GM18508 (cell line): ENCODE data around the gene CERS5.
"Not testable (repeated sequence)": the region's sequence is repeated elsewhere in the genome, so short reads cannot be mapped to it uniquely, and the experiment has no call there.

Source experiments
- ATAC-seq: cut with Tn5 transposase; IDR thresholded peaks from one replicate; pipeline ENCODE4 v1.9.1; 2021; ENCODE audit warnings: moderate number of reproducible peaks; ENCODE audit not compliant: insufficient read depth, unreplicated experiment

CERS5 gene

GRCh38 chr12:50187084-50187900, 20.1 kb upstream of the CERS5 start:
- no peak for ATAC-seq

DNA sequence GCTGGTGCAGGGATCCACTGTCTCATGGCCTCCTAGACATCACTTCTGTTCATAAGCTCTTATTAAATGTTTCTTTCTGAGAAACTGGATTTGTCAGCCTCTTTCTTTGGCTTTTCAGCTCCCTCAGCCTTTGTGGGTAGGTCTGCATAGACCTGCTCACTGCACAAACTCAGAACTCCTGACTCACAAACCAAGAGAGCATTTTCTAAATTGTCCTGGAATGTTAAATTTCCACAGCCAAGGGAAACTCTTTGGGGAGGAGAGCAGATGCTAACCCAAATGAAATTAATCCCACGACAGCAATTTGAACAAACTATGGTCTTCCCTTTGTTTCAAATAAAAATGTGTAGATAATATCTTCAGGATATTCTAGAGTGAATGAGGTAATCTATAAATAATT, 19.5 kb upstream of the CERS5 start:
- ATAC-seq, result no peak

DNA sequence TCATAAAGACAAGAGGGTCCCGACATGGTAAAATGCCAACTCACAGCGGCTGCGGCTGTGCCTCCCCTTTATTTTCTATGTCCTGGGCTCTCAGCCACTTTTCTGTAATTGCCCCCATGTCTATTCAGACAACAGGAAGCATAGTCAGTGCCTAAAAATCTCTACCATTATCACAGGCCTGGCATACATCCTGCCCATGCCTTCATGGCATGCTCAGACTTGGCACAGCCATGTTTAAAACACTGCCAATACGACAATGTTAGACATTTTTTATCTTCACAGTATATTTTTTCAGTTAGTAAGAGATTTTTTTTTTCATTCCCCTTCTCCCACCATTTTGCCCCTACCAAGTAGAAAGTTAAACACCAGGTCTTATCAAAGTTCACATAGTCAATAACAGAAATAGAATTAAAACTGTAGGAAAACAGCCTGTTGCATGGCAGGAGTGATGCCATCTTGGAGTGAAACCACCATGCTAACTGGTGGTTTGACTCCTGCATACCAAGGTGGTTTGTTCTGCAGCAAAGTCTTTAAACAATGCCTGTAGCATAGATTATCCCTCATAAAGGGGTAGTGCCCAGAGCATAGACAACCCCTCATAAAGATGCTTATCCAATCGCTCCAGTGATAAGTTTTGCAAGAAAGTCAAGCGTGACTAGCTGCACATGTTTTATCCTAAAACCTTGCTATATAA, 18.9 kb upstream of the CERS5 start:
- ATAC-seq, result no peak

DNA sequence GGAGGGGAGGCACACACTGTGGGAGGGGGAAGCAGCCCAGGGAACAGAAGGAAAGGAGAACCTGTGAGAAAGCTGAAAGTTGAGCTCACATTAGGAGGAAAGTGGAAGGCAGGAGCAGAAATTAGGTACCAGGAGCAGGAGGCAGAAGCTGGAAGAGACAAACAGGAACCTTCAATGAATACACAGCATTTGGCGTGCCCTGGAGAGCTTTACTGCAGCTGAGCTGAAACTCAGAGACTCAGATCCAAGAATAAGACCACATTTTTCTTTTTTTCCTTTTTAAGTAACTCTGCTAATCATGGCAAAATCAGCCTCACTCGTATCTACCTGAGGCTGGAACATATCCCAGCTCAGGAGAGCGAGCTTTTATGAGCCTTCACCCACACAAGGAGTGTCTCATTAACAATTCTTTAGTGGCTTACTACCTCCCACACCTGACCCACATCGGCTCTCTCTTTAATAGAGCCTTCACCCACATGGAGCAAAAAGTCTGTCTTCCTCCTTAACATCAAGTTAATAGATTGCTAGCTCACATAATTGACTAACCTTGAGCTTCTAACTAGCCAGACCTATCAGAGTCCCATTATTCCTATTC, 18.2 kb upstream of the CERS5 start:
- no peak for ATAC-seq

DNA sequence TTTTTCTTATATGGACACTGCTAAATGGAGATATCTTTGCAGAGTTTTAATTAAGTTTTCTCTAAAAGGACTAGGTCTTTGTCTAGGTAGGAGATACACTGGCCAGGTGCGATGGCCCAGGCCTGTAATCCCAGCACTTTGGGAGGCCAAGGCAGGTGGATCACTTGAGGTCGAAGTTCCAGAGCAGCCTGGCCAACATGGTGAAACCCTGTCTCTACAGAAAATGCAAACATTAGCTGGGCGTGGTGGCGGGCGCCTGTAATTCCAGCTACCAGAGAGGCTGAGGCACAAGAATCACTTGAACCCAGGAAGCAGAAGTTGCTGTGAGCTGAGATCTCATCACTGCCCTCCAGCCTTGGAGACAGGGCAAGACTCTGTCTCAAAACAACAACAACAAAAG, 17.1 kb upstream of the CERS5 start:
- ATAC-seq, result no peak

- ATAC-seq, result no peak
Observed at GRCh38 chr12:50182461-50182860, 15.3 kb upstream of the CERS5 start.

DNA sequence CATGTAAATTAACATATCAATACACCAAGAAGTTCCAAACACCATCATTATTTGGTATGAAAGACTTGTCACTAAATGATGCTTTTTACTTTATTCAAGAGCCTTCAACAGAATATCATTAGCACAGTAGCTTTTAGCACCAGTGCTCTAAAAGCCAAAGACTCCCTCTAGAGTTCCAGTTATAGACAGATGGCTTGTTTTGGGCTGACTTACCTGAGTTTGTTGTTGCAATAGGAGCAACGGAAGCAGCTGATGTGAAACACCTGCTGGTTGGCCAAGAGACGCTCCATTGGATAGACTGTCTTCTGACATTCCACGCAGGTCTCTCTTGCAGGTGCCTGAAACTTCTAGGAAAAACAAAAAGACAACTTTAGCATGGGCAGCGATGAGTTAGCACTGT, 14.5 kb upstream of the CERS5 start:
- no peak for ATAC-seq

GRCh38 chr12:50175716-50176026, 8.5 kb upstream of the CERS5 start:
- ATAC-seq, result no peak

- no peak for ATAC-seq
Observed at GRCh38 chr12:50174971-50175715, 8.0 kb upstream of the CERS5 start.

DNA sequence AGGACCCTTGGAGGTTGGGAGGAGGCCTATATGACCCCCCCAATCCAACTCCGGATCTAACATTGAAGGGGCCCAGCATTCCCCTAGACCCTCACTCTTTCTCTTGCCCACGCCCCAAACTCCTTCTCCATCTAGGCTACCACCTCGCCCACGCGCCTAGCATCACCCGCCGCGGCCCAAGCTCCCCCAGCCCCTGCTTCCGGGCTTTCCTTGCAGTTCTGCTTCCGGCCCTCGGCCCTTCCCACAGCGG, 445 bp downstream of the CERS5 start:
- ATAC-seq, result peak; percentile 23

DNA sequence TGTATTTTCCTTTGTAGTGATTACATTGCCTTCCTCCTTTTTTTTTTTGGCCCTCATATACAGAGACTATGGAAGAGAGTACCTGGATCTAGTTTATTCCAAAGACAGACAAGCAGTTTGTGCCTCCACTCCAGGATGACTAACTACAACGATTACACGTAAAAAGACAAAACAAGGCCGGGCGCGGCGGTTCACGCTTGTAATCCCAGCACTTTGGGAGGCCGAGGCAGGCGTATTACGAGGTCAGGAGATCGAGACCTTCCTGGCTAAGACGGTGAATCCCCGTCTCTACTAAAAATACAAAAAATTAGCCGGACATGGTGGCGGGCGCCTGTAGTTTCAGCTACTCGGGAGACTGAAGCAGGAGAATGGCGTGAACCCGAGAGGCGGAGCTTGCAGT, 2.2 kb downstream of the CERS5 start:
- ATAC-seq, result no peak

DNA sequence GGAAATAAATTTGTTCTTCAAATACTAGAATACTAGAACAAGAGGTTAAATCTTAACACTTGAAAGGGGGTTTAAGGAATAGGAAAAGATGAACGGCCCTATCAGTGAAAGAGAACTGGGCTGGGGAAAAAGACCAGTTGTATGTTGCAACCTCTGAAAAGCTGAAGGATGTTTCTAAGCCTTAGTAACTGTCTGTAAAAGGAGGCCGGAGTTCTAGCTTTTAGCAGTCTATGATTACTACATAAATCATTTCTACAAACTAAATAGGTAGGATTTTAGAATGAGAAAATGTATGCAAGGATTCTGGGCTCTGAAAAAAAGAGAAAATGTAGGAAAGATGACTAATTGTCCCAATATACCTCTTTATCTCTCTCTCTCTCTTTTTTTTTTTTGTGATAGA, 4.9 kb downstream of the CERS5 start:
- ATAC-seq, result no peak

GRCh38 chr12:50160643-50161042, 6.5 kb downstream of the CERS5 start:
- ATAC-seq, result no peak

DNA sequence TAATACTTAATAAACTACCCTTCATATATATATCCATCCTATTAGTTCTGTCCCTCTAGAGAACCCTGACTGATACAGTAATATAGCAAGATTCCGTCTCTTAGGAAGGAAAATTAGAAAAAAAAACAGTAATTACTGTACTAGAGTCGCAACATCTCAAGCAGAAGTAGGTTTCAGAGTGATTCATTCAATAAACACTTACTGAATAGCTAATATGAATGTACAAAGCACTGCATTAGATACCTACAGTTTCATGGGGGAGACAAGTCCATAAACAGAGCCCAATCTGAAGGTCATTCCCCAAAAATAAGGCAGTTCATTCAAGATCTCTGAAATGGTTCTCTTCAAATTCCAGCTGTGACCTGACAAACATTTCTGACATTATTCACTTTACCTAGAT, 9.9 kb downstream of the CERS5 start:
- ATAC-seq, result no peak

DNA sequence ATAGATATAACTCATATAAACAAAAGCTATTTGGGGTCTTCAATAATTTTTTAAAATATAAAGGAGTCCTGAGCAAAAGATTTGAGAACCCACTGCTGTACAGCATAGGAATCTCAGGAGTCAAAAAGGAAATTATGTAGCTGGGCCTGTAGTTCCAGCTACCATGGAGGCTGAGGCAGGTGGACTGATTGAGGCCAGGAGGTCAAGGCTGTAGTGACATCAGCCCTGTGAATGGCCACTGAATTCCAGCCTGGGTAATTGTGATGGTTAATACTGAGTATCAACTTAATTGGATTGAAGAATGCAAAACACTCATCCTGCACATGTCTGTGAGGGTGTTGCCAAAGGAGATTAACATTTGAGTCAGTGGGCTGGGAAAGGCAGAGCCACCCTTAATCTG, 10.5 kb downstream of the CERS5 start:
- no peak for ATAC-seq

GRCh38 chr12:50154947-50155346, 12.2 kb downstream of the CERS5 start:
- ATAC-seq, result not testable (repeated sequence)

GRCh38 chr12:50151047-50151687, 16.0 kb downstream of the CERS5 start:
- no peak for ATAC-seq

DNA sequence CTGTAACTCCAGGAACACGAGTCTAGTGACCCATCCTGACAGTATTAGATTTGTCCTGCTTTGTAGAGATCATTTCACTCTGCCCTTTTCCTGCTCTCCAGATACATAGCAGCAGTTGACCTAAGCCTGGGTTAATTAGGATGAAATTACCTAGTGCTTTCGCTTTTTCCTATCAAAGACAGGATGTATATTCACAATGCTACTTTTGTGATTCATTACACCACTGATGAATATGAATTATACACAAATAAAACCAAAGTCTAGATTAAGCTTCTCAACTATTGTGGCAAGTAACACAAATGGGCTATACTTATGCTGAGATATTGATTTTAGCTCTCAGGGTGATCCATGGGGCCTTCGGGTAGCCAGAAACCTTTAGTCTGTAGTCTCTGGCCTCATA, 17.9 kb downstream of the CERS5 start:
- ATAC-seq, result no peak

DNA sequence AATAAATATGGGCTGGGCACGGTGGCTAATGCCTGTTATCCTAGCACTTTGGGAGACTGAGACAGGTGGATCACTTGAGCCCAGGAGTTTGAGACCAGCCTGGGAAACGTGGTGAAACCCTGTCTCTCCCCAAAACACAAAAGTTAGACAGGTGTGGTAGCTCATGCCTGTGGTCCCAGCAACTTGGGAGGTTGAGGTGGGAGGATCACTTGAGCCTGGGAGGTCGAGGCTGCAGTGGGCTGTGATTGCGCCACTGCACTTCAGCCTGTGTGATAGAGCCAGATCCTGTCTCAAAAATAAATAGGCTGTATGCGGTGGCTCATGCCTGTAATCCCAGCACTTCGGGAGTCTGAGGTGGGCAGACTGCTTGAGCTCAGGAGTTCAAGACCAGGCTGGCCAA, 19.2 kb downstream of the CERS5 start:
- ATAC-seq, result not testable (repeated sequence)

GRCh38 chr12:50147281-50147680, 19.9 kb downstream of the CERS5 start:
- ATAC-seq, result no peak

DNA sequence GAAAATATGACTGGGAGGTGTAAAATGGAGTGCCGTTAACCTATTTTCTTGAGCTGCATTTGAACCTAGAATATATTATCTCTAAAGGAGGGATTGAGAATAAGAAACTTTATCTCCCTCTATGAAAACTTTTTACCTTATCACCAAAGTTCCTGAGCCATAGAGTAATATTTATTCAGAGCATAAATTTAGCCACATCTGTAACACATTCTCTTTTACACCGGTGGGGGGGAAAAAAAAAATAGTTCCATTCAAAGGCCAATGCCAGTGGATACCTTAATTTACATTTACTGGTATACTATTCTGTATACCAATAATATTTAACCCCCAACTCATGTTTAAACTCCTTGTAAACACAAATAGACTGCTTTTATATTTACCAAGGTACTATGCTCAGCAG, 21.7 kb downstream of the CERS5 start:
- ATAC-seq, result no peak
